ENCODE measurements around the gene CGRRF1.

CGRRF1 gene

GRCh38 chr14:54509546-54510501 lies at the start of gene CGRRF1:
Gene CGRRF1, plus strand, starts transcription at chr14:54509906. Its CDS starts 54 bp downstream, at chr14:54509960.
- no peak for TF ChIP-seq JUND (IDR thresholded peaks at IDR 0.05; ENCODE audit: low read depth)
- in situ Hi-C loops (cut with HindIII; ENCODE audit: low pct_unique_long_range_greater_than_20kb, low sequenced_read_pairs): no loop called here
- peak; percentile 95 to 99 for DNase-seq (ENCODE audit: low read depth in 1 of 2, low spot score in 1 of 2)

GRCh38 chr14:54462048-54462447 lies 47.7 kb upstream of the CGRRF1 start:
- in situ Hi-C loops (cut with HindIII; ENCODE audit: low pct_unique_long_range_greater_than_20kb, low sequenced_read_pairs): no loop called here
- TF ChIP-seq JUND (IDR thresholded peaks at IDR 0.05; ENCODE audit: low read depth): no peak
- no peak for DNase-seq (ENCODE audit: low read depth in 1 of 2, low spot score in 1 of 2)

GRCh38 chr14:54465654-54466053 lies 44.1 kb upstream of the CGRRF1 start:
- no peak for DNase-seq (ENCODE audit: low read depth in 1 of 2, low spot score in 1 of 2)
- in situ Hi-C loops (cut with HindIII; ENCODE audit: low pct_unique_long_range_greater_than_20kb, low sequenced_read_pairs): no loop called here
- no peak for TF ChIP-seq JUND (IDR thresholded peaks at IDR 0.05; ENCODE audit: low read depth)

- no peak for DNase-seq (ENCODE audit: low read depth in 1 of 2, low spot score in 1 of 2)
- in situ Hi-C loops (cut with HindIII; ENCODE audit: low pct_unique_long_range_greater_than_20kb, low sequenced_read_pairs): no loop called here
- no peak for TF ChIP-seq JUND (IDR thresholded peaks at IDR 0.05; ENCODE audit: low read depth)
Measured at GRCh38 chr14:54467280-54467679, 42.4 kb upstream of the CGRRF1 start.

GRCh38 chr14:54470701-54471100 lies 39.0 kb upstream of the CGRRF1 start:
- in situ Hi-C loops (cut with HindIII; ENCODE audit: low pct_unique_long_range_greater_than_20kb, low sequenced_read_pairs): no loop called here
- DNase-seq (ENCODE audit: low read depth in 1 of 2, low spot score in 1 of 2): peak in 1 of 2 experiments; percentile 40
- TF ChIP-seq JUND (IDR thresholded peaks at IDR 0.05; ENCODE audit: low read depth): no peak

- no peak for DNase-seq (ENCODE audit: low read depth in 1 of 2, low spot score in 1 of 2)
- in situ Hi-C loops (cut with HindIII; ENCODE audit: low pct_unique_long_range_greater_than_20kb, low sequenced_read_pairs): no loop called here
- no peak for TF ChIP-seq JUND (IDR thresholded peaks at IDR 0.05; ENCODE audit: low read depth)
Measured at GRCh38 chr14:54471641-54472040, 38.1 kb upstream of the CGRRF1 start.

GRCh38 chr14:54472315-54472714 lies 37.4 kb upstream of the CGRRF1 start:
- DNase-seq (ENCODE audit: low read depth in 1 of 2, low spot score in 1 of 2): no peak
- TF ChIP-seq JUND (IDR thresholded peaks at IDR 0.05; ENCODE audit: low read depth): no peak

GRCh38 chr14:54474232-54474793 lies 35.4 kb upstream of the CGRRF1 start:
- no peak for DNase-seq (ENCODE audit: low read depth in 1 of 2, low spot score in 1 of 2)
- no peak for TF ChIP-seq JUND (IDR thresholded peaks at IDR 0.05; ENCODE audit: low read depth)
- in situ Hi-C loops (cut with HindIII; ENCODE audit: low pct_unique_long_range_greater_than_20kb, low sequenced_read_pairs): no loop called here

More at GRCh38 chr14:54472315-54472714, 37.4 kb upstream of the CGRRF1 start:
- in situ Hi-C loops (cut with HindIII; ENCODE audit: low pct_unique_long_range_greater_than_20kb, low sequenced_read_pairs): no loop called here

GRCh38 chr14:54475187-54475899 lies 34.4 kb upstream of the CGRRF1 start:
- no peak for DNase-seq (ENCODE audit: low read depth in 1 of 2, low spot score in 1 of 2)
- no peak for TF ChIP-seq JUND (IDR thresholded peaks at IDR 0.05; ENCODE audit: low read depth)
- in situ Hi-C loops (cut with HindIII; ENCODE audit: low pct_unique_long_range_greater_than_20kb, low sequenced_read_pairs): no loop called here

GRCh38 chr14:54475911-54476310 lies 33.8 kb upstream of the CGRRF1 start:
- in situ Hi-C loops (cut with HindIII; ENCODE audit: low pct_unique_long_range_greater_than_20kb, low sequenced_read_pairs): no loop called here
- no peak for TF ChIP-seq JUND (IDR thresholded peaks at IDR 0.05; ENCODE audit: low read depth)
- no peak for DNase-seq (ENCODE audit: low read depth in 1 of 2, low spot score in 1 of 2)

- no peak for TF ChIP-seq JUND (IDR thresholded peaks at IDR 0.05; ENCODE audit: low read depth)
- DNase-seq (ENCODE audit: low read depth in 1 of 2, low spot score in 1 of 2): no peak
- in situ Hi-C loops (cut with HindIII; ENCODE audit: low pct_unique_long_range_greater_than_20kb, low sequenced_read_pairs): no loop called here
Measured at GRCh38 chr14:54478636-54479215, 31.0 kb upstream of the CGRRF1 start.

- DNase-seq (ENCODE audit: low read depth in 1 of 2, low spot score in 1 of 2): peak in 1 of 2 experiments; percentile 35
- in situ Hi-C loops (cut with HindIII; ENCODE audit: low pct_unique_long_range_greater_than_20kb, low sequenced_read_pairs): no loop called here
- TF ChIP-seq JUND (IDR thresholded peaks at IDR 0.05; ENCODE audit: low read depth): no peak
Measured at GRCh38 chr14:54480830-54481562, 28.7 kb upstream of the CGRRF1 start.

Data from T47D (cell line).